Hematopoietic multipotent progenitor cell treated with erythropoietin and hydrocortisone succinate and interleukin-3 and kit ligand, for 8 days (in vitro differentiated cells): ENCODE measurements around the gene S100A10.

ENCODE experiments used
- DNase-seq: peaks from one replicate; pipeline ENCODE4 v3.0.0-alpha.2; 2015

S100A10 gene

DNA sequence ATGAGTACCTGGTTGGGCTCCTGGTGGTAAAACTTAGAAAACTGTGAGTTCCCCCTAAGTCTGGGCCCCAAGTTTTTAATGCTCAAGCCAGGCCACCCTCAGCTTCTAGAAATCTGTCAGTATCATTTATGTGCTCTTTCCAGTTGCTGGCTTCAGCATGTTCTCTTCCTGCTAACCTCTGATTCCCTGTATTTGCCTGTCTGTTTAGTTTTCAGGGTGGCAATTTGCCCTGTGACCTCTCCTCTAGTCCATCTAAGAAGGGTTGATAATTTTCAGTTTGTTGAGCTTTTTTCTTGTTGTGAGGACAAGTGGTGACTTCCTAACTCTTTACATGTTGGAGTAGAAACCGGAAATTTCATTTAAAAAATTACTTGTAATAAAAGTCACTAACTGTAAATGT is 16.0 kb upstream of the S100A10 start:
- no peak for DNase-seq

GRCh38 chr1:152007047-152007446 is 13.4 kb upstream of the S100A10 start:
- no peak for DNase-seq

- DNase-seq, result no peak
These were observed 11.8 kb upstream of the S100A10 start for GRCh38 chr1:152005360-152005912.

- no peak for DNase-seq
These were observed 10.3 kb upstream of the S100A10 start for GRCh38 chr1:152003846-152004442.

GRCh38 chr1:152002960-152003359 is 9.3 kb upstream of the S100A10 start:
- DNase-seq, result no peak

- DNase-seq, result peak; percentile 87
These were observed 8.2 kb upstream of the S100A10 start for GRCh38 chr1:152001631-152002584.

GRCh38 chr1:152000964-152001630 is 7.4 kb upstream of the S100A10 start:
- no peak for DNase-seq

- DNase-seq, result no peak
These were observed 5.1 kb upstream of the S100A10 start for GRCh38 chr1:151998611-151999362.

GRCh38 chr1:151997284-151997570 is 3.6 kb upstream of the S100A10 start:
- DNase-seq, result no peak

GRCh38 chr1:151995774-151996173 is 2.1 kb upstream of the S100A10 start:
- DNase-seq, result no peak

DNA sequence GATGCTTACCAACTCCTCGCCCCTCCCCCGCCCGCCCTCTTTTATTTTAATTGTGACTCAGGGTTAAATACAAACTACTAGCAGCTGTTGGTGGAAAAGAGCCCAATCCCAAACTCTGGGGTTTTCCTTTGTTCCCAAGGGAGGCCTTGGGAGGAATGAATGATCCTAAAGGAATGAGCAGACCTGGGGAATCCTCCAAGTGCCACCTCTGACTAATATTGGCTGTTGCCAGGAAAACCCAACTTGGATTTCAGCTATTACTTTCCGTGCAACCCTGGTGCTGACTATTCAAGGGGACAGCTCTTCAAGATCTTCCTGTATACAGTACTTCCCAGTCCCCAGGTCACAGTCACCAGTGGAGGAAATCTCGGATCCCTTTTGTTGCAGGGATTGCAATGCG is 1.3 kb upstream of the S100A10 start:
- no peak for DNase-seq

DNA sequence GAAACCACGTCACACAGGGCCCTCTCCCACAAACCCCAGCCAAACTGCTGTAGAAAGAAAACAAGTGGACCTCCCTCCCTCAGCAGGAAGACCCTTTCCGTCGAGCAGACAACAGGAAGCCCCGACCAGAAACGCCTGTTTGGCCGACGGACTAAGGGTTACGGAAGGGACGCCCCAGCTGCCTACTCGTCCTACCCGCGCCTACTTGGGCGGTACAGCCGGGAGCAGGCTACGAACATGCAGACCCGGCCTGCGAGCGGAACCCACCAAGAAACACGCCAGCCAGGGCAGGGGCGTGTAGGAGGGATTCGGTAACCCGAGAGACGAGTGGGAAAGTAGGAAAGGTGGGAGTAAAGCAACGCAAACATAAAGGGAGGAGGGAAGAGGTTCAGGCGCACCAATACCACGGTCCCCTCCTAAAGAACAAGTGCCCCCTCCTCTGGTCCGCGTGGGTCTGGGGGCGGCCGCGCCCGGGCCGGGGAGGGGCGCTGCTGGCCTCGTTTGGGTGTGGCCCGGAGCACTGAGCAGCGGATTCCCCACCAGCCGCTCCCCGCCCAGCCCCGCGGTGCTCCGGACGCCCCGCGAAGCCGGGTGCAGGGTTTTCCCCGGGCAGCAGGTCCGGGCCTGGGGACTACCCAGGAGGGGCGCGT is 450 bp downstream of the S100A10 start:
- peak; percentile 41 for DNase-seq

DNA sequence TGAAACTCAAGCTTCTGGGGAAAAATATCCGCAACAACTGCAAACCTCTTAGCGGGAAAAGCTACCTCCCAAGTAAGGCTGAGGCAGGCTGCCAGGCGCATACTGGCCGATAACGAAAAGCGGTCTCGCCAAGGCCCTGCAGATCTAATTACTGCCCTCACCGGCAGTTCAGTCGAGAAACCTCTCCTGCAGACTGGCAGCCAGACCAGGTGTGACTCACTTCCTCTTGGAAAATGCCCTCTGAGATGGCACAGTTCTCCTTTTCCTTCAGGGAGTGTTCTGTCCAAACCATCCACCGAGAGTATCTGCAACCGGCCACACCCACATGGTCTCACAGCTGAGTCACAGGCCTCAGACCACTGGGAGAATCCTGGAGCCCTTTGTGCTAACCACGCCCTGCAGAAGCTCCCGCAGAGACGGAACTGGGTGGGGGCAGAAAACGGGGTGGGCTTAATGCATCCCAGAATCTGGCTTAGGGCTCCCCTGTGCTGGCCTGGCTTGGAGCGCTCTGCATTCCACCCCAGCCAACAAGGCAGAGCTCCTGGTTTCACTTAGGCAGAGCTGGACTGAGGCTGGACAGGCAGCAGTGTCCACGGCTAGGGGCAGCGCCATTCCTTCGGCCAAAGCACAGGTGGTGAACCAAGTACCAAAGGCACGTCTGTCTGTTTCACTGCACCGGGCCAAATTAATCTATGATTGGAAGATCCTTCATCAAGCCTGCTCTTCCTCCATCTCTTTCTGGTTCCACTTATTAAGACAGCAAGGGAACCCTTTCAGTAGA is 1.2 kb downstream of the S100A10 start:
- DNase-seq, result peak; percentile 74

- no peak for DNase-seq
These were observed 1.9 kb downstream of the S100A10 start for GRCh38 chr1:151991663-151992302.

GRCh38 chr1:151990856-151991198 is 2.8 kb downstream of the S100A10 start:
- no peak for DNase-seq

GRCh38 chr1:151990058-151990855 is 3.4 kb downstream of the S100A10 start:
- DNase-seq, result no peak

- peak; percentile 71 for DNase-seq
These were observed 4.3 kb downstream of the S100A10 start for GRCh38 chr1:151989211-151989862.

DNA sequence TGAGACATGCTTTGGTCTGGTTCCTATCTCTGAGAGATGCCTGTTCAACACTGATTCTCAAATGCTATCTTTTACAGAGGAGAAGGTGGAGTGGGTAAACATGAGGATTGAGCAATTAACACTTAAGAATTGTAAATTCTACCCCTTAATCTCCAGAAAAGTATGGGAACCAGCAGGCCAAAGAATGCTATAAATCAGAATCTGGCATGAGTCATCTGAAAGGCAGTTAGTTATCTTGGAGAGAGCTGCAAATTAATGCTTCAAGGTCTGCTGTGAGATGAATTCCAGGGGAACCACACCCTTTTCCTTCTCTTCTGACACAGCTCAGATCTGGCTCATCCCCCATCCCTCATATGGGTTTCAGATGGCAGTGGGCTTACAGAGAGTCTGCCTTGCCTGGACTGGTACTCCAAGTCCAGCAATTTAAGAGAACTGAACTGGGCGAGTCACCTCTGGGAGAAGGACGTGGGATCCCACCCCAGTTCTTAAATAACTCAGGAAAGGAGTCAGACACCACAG is 5.2 kb downstream of the S100A10 start:
- DNase-seq, result peak; percentile 50

- no peak for DNase-seq
These were observed 7.0 kb downstream of the S100A10 start for GRCh38 chr1:151986501-151987190.
